ENCODE measurements around the gene PGK1. TPM values are rescaled to one million over a fixed set of nuclear protein-coding genes. Genes with fewer than 3 reads are reported as not detected.
"Not testable (repeated sequence)": the region's sequence is repeated elsewhere in the genome, so short reads cannot be mapped to it uniquely, and the experiment has no call there.

The PGK1 gene
- total and polyA plus RNA-seq, 3 experiments from 2014 or later = 454 to 680 (median 665) TPM

GRCh38 chrX:78118628-78119027, 14.6 kb downstream of the PGK1 start:
- peaks cover 62% of the 10 kb centered on the region for H3K36me3 ChIP-seq (ENCODE audit: insufficient read depth, low read length)
- peaks cover 0 to 4% of the 10 kb centered on the region in 2 donors for H3K27me3 Mint-ChIP-seq
- ChIA-PET CTCF (no interaction called here), POLR2A (no interaction called here)
- H3K27me3 ChIP-seq (ENCODE audit: insufficient read depth, low read length, poor library complexity, severe bottlenecking) = no peaks in the 10 kb centered on the region
- no peak overlapping the region for H3K4me3 Mint-ChIP-seq
- peaks cover 18 to 72% (median 32%) of the 10 kb centered on the region in 3 donors for H3K4me1 Mint-ChIP-seq
- no peak overlapping the region for H3K4me3 ChIP-seq (ENCODE audit: low read length)
- H3K27ac Mint-ChIP-seq = peak overlapping the region in 6 of 8 donors; percentile 23 to 68 (median 54)
- H3K9me3 Mint-ChIP-seq = no peaks in the 10 kb centered on the region
- no peaks in the 10 kb centered on the region for H3K9me3 ChIP-seq (ENCODE audit: low read length)
- H3K27ac ChIP-seq (ENCODE audit: low read depth, low read length) = no peak overlapping the region
- H3K4me1 ChIP-seq (ENCODE audit: insufficient read depth, low read length) = peaks cover 20% of the 10 kb centered on the region
- DNase-seq = no peak
- H3K36me3 Mint-ChIP-seq = peaks cover 2 to 90% (median 13%) of the 10 kb centered on the region in 3 donors

- no peaks in the 10 kb centered on the region for H3K27me3 ChIP-seq (ENCODE audit: insufficient read depth, low read length, poor library complexity, severe bottlenecking)
- CTCF ChIA-PET = no interaction called here
- peaks cover 17 to 69% (median 27%) of the 10 kb centered on the region in 3 donors for H3K4me1 Mint-ChIP-seq
- H3K27me3 Mint-ChIP-seq = peaks cover 0 to 4% of the 10 kb centered on the region in 2 donors
- peak overlapping the region in 4 of 8 donors; percentile 0 to 75 (median 33) for H3K27ac Mint-ChIP-seq
- POLR2A ChIA-PET = no interaction called here
- H3K4me3 ChIP-seq (ENCODE audit: low read length) = no peak overlapping the region
- peaks cover 2 to 89% (median 13%) of the 10 kb centered on the region in 3 donors for H3K36me3 Mint-ChIP-seq
- H3K36me3 ChIP-seq (ENCODE audit: insufficient read depth, low read length) = peaks cover 60% of the 10 kb centered on the region
- no peaks in the 10 kb centered on the region for H3K9me3 ChIP-seq (ENCODE audit: low read length)
- peak overlapping the region in 1 of 7 donors; percentile 1 for H3K4me3 Mint-ChIP-seq
- H3K27ac ChIP-seq (ENCODE audit: low read depth, low read length) = no peak overlapping the region
- DNase-seq = no peak
- H3K9me3 Mint-ChIP-seq = no peaks in the 10 kb centered on the region
- H3K4me1 ChIP-seq (ENCODE audit: insufficient read depth, low read length) = peaks cover 19% of the 10 kb centered on the region
Measured at GRCh38 chrX:78119521-78120227, 15.6 kb downstream of the PGK1 start.

GRCh38 chrX:78123190-78123589, 19.1 kb downstream of the PGK1 start:
- Histone ChIP-seq H3K27ac (ENCODE audit: low read depth, low read length) (no peak overlapping the region), H3K27me3 (ENCODE audit: insufficient read depth, low read length, poor library complexity, severe bottlenecking) (no peaks in the 10 kb centered on the region), H3K4me1 (ENCODE audit: insufficient read depth, low read length) (no peaks in the 10 kb centered on the region), H3K9me3 (ENCODE audit: low read length) (no peaks in the 10 kb centered on the region), H3K36me3 (ENCODE audit: insufficient read depth, low read length) (peaks cover 44% of the 10 kb centered on the region), H3K4me3 (ENCODE audit: low read length) (no peak overlapping the region)
- ChIA-PET POLR2A (interaction anchor here (0.7 kb wide), 1 partner anchor 8 kb away, joined by 6 read pairs; no protein-coding TSS in a partner anchor), CTCF (no interaction called here)
- Mint-ChIP-seq H3K27ac (peak overlapping the region in 5 of 8 donors; percentile 13 to 61 (median 43)), H3K27me3 (peaks cover 0 to 1% of the 10 kb centered on the region in 2 donors), H3K4me3 (no peak overlapping the region), H3K4me1 (peaks cover 5 to 46% (median 8%) of the 10 kb centered on the region in 3 donors), H3K36me3 (peaks cover 0 to 85% (median 8%) of the 10 kb centered on the region in 3 donors), H3K9me3 (no peaks in the 10 kb centered on the region)
- DNase-seq = no peak

GRCh38 chrX:78124307-78124706, 20.3 kb downstream of the PGK1 start:
- ChIA-PET POLR2A (interaction anchor here (1.2 kb wide), 1 partner anchor 15 kb away, joined by 3 read pairs; the partner anchor contains the start of gene TAF9B), CTCF (no interaction called here)
- Histone ChIP-seq H3K4me1 (ENCODE audit: insufficient read depth, low read length) (no peaks in the 10 kb centered on the region), H3K27ac (ENCODE audit: low read depth, low read length) (no peak overlapping the region), H3K27me3 (ENCODE audit: insufficient read depth, low read length, poor library complexity, severe bottlenecking) (no peaks in the 10 kb centered on the region), H3K36me3 (ENCODE audit: insufficient read depth, low read length) (peaks cover 36% of the 10 kb centered on the region), H3K4me3 (ENCODE audit: low read length) (no peak overlapping the region), H3K9me3 (ENCODE audit: low read length) (no peaks in the 10 kb centered on the region)
- Mint-ChIP-seq H3K36me3 (peaks cover 0 to 81% (median 8%) of the 10 kb centered on the region in 3 donors), H3K4me1 (peaks cover 0 to 39% (median 8%) of the 10 kb centered on the region in 3 donors), H3K4me3 (no peak overlapping the region), H3K27ac (peak overlapping the region in 6 of 8 donors; percentile 11 to 74 (median 54)), H3K27me3 (peaks cover 0 to 3% of the 10 kb centered on the region in 2 donors), H3K9me3 (no peaks in the 10 kb centered on the region)
- DNase-seq = no peak

GRCh38 chrX:78125148-78125547, 21.1 kb downstream of the PGK1 start:
- Mint-ChIP-seq H3K9me3 (no peaks in the 10 kb centered on the region), H3K4me3 (peak overlapping the region in 1 of 7 donors; percentile 15), H3K27ac (peak overlapping the region in 1 of 8 donors; percentile 10), H3K4me1 (peaks cover 0 to 31% (median 4%) of the 10 kb centered on the region in 3 donors), H3K36me3 (peaks cover 0 to 82% (median 6%) of the 10 kb centered on the region in 3 donors), H3K27me3 (peaks cover 0 to 3% of the 10 kb centered on the region in 2 donors)
- peaks cover 34% of the 10 kb centered on the region for H3K36me3 ChIP-seq (ENCODE audit: insufficient read depth, low read length)
- no peaks in the 10 kb centered on the region for H3K9me3 ChIP-seq (ENCODE audit: low read length)
- ChIA-PET POLR2A (interaction anchor here (1.2 kb wide), 1 partner anchor 14 kb away, joined by 3 read pairs; the partner anchor contains the start of gene TAF9B), CTCF (interaction anchor here (0.5 to 1.0 kb wide), 2 partner anchors 74 to 1330 kb away, joined by 3 read pairs; no protein-coding TSS in a partner anchor)
- no peaks in the 10 kb centered on the region for H3K27me3 ChIP-seq (ENCODE audit: insufficient read depth, low read length, poor library complexity, severe bottlenecking)
- H3K4me1 ChIP-seq (ENCODE audit: insufficient read depth, low read length) = no peaks in the 10 kb centered on the region
- no peak for DNase-seq
- H3K27ac ChIP-seq (ENCODE audit: low read depth, low read length) = no peak overlapping the region
- H3K4me3 ChIP-seq (ENCODE audit: low read length) = no peak overlapping the region

- POLR2A ChIA-PET; H3K9me3 Mint-ChIP-seq; H3K4me3 Mint-ChIP-seq; H3K4me3 ChIP-seq (ENCODE audit: low read length); DNase-seq; H3K27ac ChIP-seq (ENCODE audit: low read depth, low read length); H3K4me1 ChIP-seq (ENCODE audit: insufficient read depth, low read length); H3K9me3 ChIP-seq (ENCODE audit: low read length); H3K27me3 Mint-ChIP-seq; H3K27me3 ChIP-seq (ENCODE audit: insufficient read depth, low read length, poor library complexity, severe bottlenecking): not testable (repeated sequence)
- H3K36me3 Mint-ChIP-seq = peaks cover 0 to 84% (median 6%) of the 10 kb centered on the region in 3 donors
- H3K4me1 Mint-ChIP-seq = peaks cover 0 to 31% (median 4%) of the 10 kb centered on the region in 3 donors
- H3K36me3 ChIP-seq (ENCODE audit: insufficient read depth, low read length) = peaks cover 31% of the 10 kb centered on the region
- H3K27ac Mint-ChIP-seq = peak overlapping the region in 2 of 8 donors; percentile 19 to 28
- CTCF ChIA-PET = interaction anchor here (1.0 kb wide), 1 partner anchor 74 kb away, joined by 3 read pairs; no protein-coding TSS in a partner anchor
Measured at GRCh38 chrX:78125781-78126180, 21.7 kb downstream of the PGK1 start.

- Histone ChIP-seq H3K36me3 (ENCODE audit: insufficient read depth, low read length) (peaks cover 14% of the 10 kb centered on the region), H3K9me3 (ENCODE audit: low read length) (no peaks in the 10 kb centered on the region), H3K4me3 (ENCODE audit: low read length) (no peak overlapping the region), H3K4me1 (ENCODE audit: insufficient read depth, low read length) (no peaks in the 10 kb centered on the region), H3K27me3 (ENCODE audit: insufficient read depth, low read length, poor library complexity, severe bottlenecking) (no peaks in the 10 kb centered on the region), H3K27ac (ENCODE audit: low read depth, low read length) (no peak overlapping the region)
- no peak for DNase-seq
- peaks cover 4 to 7% (median 4%) of the 10 kb centered on the region in 3 donors for H3K4me1 Mint-ChIP-seq
- POLR2A ChIA-PET = interaction anchor here (0.7 to 0.9 kb wide), 2 partner anchors 10 to 24 kb away, joined by 3 read pairs; partner anchors contain the start of gene TAF9B
- no peak overlapping the region for H3K27ac Mint-ChIP-seq
- H3K9me3 Mint-ChIP-seq = no peaks in the 10 kb centered on the region
- H3K36me3 Mint-ChIP-seq = peaks cover 0 to 66% (median 1%) of the 10 kb centered on the region in 3 donors
- H3K4me3 Mint-ChIP-seq = no peak overlapping the region
- peaks cover 0 to 2% of the 10 kb centered on the region in 2 donors for H3K27me3 Mint-ChIP-seq
- CTCF ChIA-PET = no interaction called here
Measured at GRCh38 chrX:78129714-78130113, 25.7 kb downstream of the PGK1 start.

- Histone ChIP-seq H3K4me3 (ENCODE audit: low read length) (no peak overlapping the region), H3K27ac (ENCODE audit: low read depth, low read length) (no peak overlapping the region), H3K4me1 (ENCODE audit: insufficient read depth, low read length) (no peaks in the 10 kb centered on the region), H3K9me3 (ENCODE audit: low read length) (no peaks in the 10 kb centered on the region), H3K36me3 (ENCODE audit: insufficient read depth, low read length) (peaks cover 7% of the 10 kb centered on the region), H3K27me3 (ENCODE audit: insufficient read depth, low read length, poor library complexity, severe bottlenecking) (no peaks in the 10 kb centered on the region)
- POLR2A ChIA-PET = interaction anchor here (0.9 kb wide), 1 partner anchor 9 kb away, joined by 3 read pairs; the partner anchor contains the start of gene TAF9B
- CTCF ChIA-PET = interaction anchor here (0.8 kb wide), 1 partner anchor 9 kb away, joined by 3 read pairs; the partner anchor contains the start of gene TAF9B
- peak overlapping the region in 4 of 8 donors; percentile 34 to 77 (median 51) for H3K27ac Mint-ChIP-seq
- peak overlapping the region in 1 of 7 donors; percentile 27 for H3K4me3 Mint-ChIP-seq
- no peak for DNase-seq
- peaks cover 0 to 2% of the 10 kb centered on the region in 2 donors for H3K27me3 Mint-ChIP-seq
- H3K9me3 Mint-ChIP-seq = no peaks in the 10 kb centered on the region
- H3K36me3 Mint-ChIP-seq = peaks cover 0 to 59% (median 1%) of the 10 kb centered on the region in 3 donors
- H3K4me1 Mint-ChIP-seq = peaks cover 4 to 6% (median 4%) of the 10 kb centered on the region in 3 donors
Measured at GRCh38 chrX:78130396-78130795, 26.3 kb downstream of the PGK1 start.

All from CD8-positive, alpha-beta memory T cell (primary cell).